RWPE1 (cell line): Measurements from ENCODE around the gene PRMT5.

Experiments
- CTCF ChIA-PET: fragments of 350-600 bp; sonication (Branson Sonifier 250); formaldehyde crosslinking; extraction: SDS; loops from one replicate; lab custom pipeline; 2021; lab: Yijun Ruan, JAX
- POLR2A ChIA-PET: fragments of 400-600 bp; formaldehyde crosslinking; extraction: SDS; loops from one replicate; lab custom pipeline; 2020; ENCODE audit warnings: antibody characterized with exemption; ENCODE audit not compliant: low non-redundant PET; lab: Yijun Ruan, JAX
- DNase-seq: peaks from one replicate; pipeline ENCODE4 v3.0.0; 2012; ENCODE audit warnings: low spot score
- H3K27ac ChIP-seq: fragments of 450-650 bp; 2 replicates; pipeline ENCODE4 v1.5.1; 2017
- TF ChIP-seq, protein P1 (sequence below): fragments of 450-650 bp; conservative IDR thresholded peaks from 2 replicates; pipeline ENCODE4 v1.5.1; 2017; ENCODE audit warnings: low read depth, mild to moderate bottlenecking

Gene PRMT5

DNA sequence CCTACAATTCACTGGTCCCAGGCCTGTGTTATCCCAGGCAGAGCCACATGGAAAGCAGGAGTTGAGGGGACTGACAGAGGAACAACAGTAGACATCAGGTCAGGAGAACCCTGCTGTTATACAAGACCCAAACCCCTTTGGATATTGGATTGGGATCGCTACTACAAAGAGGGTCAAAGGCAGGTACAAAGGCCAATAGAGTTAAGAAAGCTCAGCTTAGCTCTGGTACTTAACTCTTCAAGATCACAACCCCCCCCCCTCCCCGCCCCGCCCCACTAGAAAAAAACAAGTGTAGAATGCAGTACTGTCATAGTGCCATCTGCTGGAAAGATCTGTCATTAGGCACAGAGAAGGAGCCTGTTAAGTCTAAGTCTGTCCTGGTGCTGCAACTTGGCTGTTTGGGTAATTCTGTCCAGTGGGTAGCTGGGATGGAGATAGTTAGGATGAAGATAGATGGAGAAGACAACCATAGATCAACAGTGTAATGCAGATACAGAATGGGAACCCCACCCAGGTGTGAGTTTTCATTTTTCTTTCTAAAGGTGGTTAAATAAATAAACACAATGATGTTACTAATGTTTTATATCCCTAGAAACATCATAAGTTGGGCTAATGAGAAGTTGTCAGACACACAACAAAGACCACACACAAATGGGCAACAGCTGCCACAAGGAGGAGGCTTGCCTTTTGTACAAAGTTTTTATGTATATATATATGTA lies 28.9 kb downstream of the PRMT5 start:
- POLR2A ChIA-PET: no interaction called here
- CTCF ChIA-PET: interaction anchor here (0.6 to 1.8 kb wide), 11 partner anchors 10 to 328 kb away, joined by 3 to 12 read pairs (median 5); no protein-coding TSS in a partner anchor
- DNase-seq: peak; percentile 82
- TF ChIP-seq, protein P1, sequence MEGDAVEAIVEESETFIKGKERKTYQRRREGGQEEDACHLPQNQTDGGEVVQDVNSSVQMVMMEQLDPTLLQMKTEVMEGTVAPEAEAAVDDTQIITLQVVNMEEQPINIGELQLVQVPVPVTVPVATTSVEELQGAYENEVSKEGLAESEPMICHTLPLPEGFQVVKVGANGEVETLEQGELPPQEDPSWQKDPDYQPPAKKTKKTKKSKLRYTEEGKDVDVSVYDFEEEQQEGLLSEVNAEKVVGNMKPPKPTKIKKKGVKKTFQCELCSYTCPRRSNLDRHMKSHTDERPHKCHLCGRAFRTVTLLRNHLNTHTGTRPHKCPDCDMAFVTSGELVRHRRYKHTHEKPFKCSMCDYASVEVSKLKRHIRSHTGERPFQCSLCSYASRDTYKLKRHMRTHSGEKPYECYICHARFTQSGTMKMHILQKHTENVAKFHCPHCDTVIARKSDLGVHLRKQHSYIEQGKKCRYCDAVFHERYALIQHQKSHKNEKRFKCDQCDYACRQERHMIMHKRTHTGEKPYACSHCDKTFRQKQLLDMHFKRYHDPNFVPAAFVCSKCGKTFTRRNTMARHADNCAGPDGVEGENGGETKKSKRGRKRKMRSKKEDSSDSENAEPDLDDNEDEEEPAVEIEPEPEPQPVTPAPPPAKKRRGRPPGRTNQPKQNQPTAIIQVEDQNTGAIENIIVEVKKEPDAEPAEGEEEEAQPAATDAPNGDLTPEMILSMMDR: peak; percentile 79
- H3K27ac ChIP-seq: no peak overlapping the region

DNA sequence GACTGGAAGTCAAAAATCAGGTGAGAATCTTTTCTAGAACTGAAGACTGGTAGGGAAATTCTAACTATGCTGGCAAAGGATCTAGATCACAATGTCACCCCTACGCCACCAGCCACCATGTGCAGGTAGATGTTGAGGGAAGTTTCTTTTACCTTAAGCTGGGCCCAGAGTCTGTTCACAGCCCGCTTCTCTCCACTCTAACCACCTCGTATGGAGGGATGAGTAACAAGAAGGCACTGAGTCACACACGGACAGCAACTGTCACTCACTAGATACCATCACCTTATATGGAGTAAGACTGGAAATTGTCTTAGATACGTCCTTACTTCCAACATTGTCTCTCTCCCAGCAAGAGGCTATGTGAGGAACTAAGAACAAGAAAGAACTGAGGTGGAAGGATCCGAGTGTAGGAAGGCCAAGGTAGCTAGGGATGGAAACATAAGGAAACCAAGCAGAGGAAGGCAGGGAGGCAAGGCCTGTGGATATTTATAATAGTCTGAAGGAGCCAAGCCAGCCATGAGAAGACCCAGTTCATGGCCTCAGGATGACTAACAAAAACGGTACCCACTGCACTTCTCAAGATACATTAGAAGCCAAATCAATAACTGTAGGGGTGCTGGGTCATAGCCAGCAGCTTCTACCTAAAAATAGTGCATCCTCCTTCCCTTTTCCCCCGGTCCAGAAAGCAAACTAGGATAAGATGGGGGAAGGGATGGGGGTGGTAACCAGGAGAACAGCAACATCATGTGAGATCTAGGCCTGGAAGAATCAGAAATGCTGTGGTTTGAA lies 30.7 kb downstream of the PRMT5 start:
- ChIA-PET CTCF (interaction anchor here (0.5 to 0.7 kb wide), 3 partner anchors 23 to 76 kb away, joined by 3 to 6 read pairs (median 5); no protein-coding TSS in a partner anchor), POLR2A (no interaction called here)
- no peak overlapping the region for H3K27ac ChIP-seq
- TF ChIP-seq, protein P1: no peak
- peak; percentile 70 for DNase-seq

DNA sequence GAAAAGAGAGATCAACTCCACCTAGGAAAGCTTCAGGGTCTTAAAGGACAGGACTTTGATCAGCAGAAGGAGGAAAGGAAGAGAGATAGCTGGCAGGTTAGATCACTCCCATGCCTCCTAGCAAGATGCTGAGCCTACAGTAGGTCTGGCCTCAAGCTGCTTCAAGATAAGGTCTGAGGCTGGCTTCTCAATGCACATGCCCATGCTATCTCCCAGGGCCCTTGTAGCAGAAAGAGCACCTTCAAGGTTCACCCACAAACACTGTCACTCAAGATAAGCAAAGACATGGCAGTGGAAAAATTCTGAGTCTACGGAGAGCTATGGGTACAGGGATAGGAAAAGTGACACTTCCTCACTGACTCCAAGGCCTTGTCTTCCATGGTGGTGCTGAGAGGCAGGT lies 31.8 kb downstream of the PRMT5 start:
- TF ChIP-seq, protein P1: no peak
- no peak overlapping the region for H3K27ac ChIP-seq
- CTCF ChIA-PET: interaction anchor here (0.6 to 1.9 kb wide), 3 partner anchors 10 to 31 kb away, joined by 3 to 5 read pairs (median 4); no protein-coding TSS in a partner anchor
- POLR2A ChIA-PET: no interaction called here
- no peak for DNase-seq

DNA sequence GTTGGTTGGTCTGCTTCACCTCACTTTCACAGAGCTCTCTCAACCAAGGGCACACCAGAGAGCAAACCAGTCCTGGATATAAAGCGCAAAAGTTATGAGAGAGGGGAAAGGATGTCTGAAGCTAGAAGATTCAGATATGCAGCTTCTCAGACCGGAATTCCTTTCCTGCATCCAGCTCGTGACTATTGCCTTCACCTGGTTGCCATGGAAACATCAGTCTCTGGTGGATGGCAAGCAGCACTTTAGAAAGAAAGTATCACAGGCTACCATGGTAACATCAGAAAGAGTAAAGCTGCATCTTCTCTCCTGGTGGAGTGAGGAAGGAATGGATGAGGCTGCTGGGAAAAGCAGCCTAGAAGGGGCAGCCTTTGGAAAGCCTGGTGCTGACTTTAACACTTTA lies 32.4 kb downstream of the PRMT5 start:
- DNase-seq: no peak
- TF ChIP-seq, protein P1: no peak
- ChIA-PET POLR2A (no interaction called here), CTCF (interaction anchor here (0.7 to 1.9 kb wide), 4 partner anchors 9 to 172 kb away, joined by 3 to 5 read pairs (median 4); no protein-coding TSS in a partner anchor)
- no peak overlapping the region for H3K27ac ChIP-seq

DNA sequence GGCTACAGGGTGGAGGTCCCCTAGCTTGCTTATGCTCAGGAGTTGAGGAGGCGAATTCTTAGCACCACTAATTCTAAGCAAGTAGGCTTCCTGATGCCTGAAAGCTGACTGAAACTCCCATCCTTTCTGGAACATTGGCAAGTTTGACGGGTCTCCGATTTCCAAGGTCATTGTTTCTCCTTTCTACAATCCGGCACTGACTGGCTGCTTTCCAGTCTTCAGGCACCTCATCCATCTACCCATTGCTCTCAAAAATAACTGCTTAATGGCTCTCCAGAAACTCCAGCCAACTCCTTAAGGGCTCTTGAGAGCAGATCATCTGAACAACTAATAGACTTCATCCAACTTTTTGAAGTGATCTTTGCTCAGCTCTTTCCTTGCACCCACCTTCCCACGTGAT lies 32.8 kb downstream of the PRMT5 start:
- POLR2A ChIA-PET: no interaction called here
- TF ChIP-seq, protein P1: no peak
- DNase-seq: no peak
- no peak overlapping the region for H3K27ac ChIP-seq
- CTCF ChIA-PET: interaction anchor here (0.7 to 1.9 kb wide), 4 partner anchors 9 to 173 kb away, joined by 3 to 5 read pairs (median 4); no protein-coding TSS in a partner anchor

DNA sequence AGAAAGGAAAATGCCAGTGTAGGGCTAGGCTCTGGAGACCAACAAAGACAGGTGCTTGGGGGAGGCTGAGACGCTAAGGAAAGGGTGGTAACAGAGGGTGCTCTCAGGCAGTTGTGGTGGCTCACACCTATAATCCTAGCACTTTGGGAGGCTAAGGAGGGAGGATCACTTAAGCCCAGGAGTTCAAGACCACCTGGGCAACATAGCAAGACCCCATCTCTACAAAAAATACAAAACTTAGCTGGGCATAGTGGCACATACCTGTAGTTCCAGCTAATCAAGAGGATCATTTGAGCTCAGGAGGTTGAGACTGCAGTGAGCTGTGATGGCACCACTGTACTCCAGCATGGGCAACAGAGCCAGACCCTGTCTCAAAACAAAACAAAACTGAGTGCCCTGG lies 33.8 kb downstream of the PRMT5 start:
- ChIA-PET CTCF (interaction anchor here (0.6 to 1.9 kb wide), 4 partner anchors 8 to 1438 kb away, joined by 3 to 6 read pairs (median 4); no protein-coding TSS in a partner anchor), POLR2A (no interaction called here)
- no peak for DNase-seq
- H3K27ac ChIP-seq: no peak overlapping the region
- TF ChIP-seq, protein P1: no peak
